GM12875 (cell line): ENCODE data around the gene SEMG1.

ENCODE experiments used
- H3K4me3 ChIP-seq: one replicate; pipeline ENCODE4 v1.5.1; 2011; ENCODE audit warnings: low read depth, low read length, control low read depth
- CTCF ChIP-seq: IDR thresholded peaks from 2 replicates; pipeline ENCODE4 v1.5.1; 2011; ENCODE audit warnings: low read depth, mild to moderate bottlenecking, control low read depth, inconsistent platforms, low read length, moderate library complexity, borderline replicate concordance; ENCODE audit not compliant: insufficient read depth

SEMG1 gene

GRCh38 chr20:45191926-45192325 is 14.9 kb upstream of the SEMG1 start:
- H3K4me3 ChIP-seq = no peak overlapping the region
- no peak for TF ChIP-seq CTCF

DNA sequence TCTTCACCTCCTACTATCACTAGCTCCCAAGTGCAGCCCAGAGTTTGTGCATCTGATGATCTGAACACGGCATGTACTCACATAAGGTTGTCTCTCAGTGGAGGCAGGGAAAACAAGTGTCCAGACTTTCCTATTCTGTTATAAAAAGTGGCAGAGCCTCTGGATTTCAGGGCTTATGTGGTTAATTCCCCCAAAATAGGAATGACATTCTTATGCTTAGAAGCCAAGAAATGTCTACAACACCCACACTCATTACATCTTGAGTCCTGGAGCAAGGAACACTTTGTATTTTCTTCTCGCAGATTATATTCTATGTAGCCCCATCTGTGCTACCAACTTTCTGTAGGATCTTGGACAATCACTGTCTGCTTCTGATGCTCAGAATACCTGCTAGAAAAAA is 13.5 kb upstream of the SEMG1 start:
- no peak overlapping the region for H3K4me3 ChIP-seq
- no peak for TF ChIP-seq CTCF

GRCh38 chr20:45209924-45210323 is 3.1 kb downstream of the SEMG1 start:
- TF ChIP-seq CTCF = no peak
- no peak overlapping the region for H3K4me3 ChIP-seq

GRCh38 chr20:45211569-45212474 is 5.0 kb downstream of the SEMG1 start:
- H3K4me3 ChIP-seq = no peak overlapping the region
- TF ChIP-seq CTCF = no peak

GRCh38 chr20:45212836-45213235 is 6.0 kb downstream of the SEMG1 start:
- H3K4me3 ChIP-seq = no peak overlapping the region
- no peak for TF ChIP-seq CTCF

- H3K4me3 ChIP-seq = no peak overlapping the region
- no peak for TF ChIP-seq CTCF
Observed at GRCh38 chr20:45218124-45218523, 11.3 kb downstream of the SEMG1 start.

GRCh38 chr20:45218636-45219035 is 11.8 kb downstream of the SEMG1 start:
- TF ChIP-seq CTCF = no peak
- H3K4me3 ChIP-seq = no peak overlapping the region
